H1 (cell line): Measurements from ENCODE around the gene FECH. TPM values are rescaled to one million over a fixed set of nuclear protein-coding genes. Genes with fewer than 3 reads are reported as not detected.

Experiments used
- CTCF ChIA-PET: fragments of 300-600 bp; sonication (Branson Sonifier 250); formaldehyde crosslinking; loops from one replicate; lab custom pipeline; 2021; ENCODE audit not compliant: partially characterized antibody; lab: Charles Lee
- POLR2A ChIA-PET: fragments of 300-600 bp; sonication (Branson Sonifier 250); formaldehyde crosslinking; loops from one replicate; lab custom pipeline; 2021; ENCODE audit warnings: inconsistent platforms; ENCODE audit not compliant: partially characterized antibody; lab: Charles Lee
- DNase-seq, 2 experiments: peaks; one replicate each; pipeline versions ENCODE4 v3.0.0 to v3.0.0-alpha.2; 2010 to 2022; ENCODE audit warnings: low spot score in 2 of 2, low read depth in 1 of 2, mixed read lengths in 1 of 2
- FAIRE-seq: peaks from 2 replicates; lab custom pipeline; 2011; peaks lifted over from hg19 to GRCh38; lab: Jason Lieb, UNC
- H2AFZ ChIP-seq: 2 replicates; pipeline ENCODE4 v1.8.1; 2012; ENCODE audit warnings: low read length, inconsistent platforms
- H2AK5ac ChIP-seq: 2 replicates; pipeline ENCODE4 v1.6.1; 2013; ENCODE audit warnings: low read depth, low read length
- H2BK120ac ChIP-seq: replicated peaks from 2 replicates; pipeline ENCODE3; 2013; ENCODE audit warnings: low read depth, low read length, inconsistent platforms
- H2BK12ac ChIP-seq: 2 replicates; pipeline ENCODE4 v1.6.1; 2013; ENCODE audit warnings: low read depth, low read length
- H2BK15ac ChIP-seq: 2 replicates; pipeline ENCODE4 v1.6.1; 2013; ENCODE audit warnings: low read length
- H2BK20ac ChIP-seq: 2 replicates; pipeline ENCODE4 v1.6.1; 2013; ENCODE audit warnings: low read length
- H2BK5ac ChIP-seq: 2 replicates; pipeline ENCODE4 v1.6.1; 2013; ENCODE audit warnings: low read depth, low read length
- H3K14ac ChIP-seq: 2 replicates; pipeline ENCODE4 v1.6.1; 2013; ENCODE audit warnings: inconsistent platforms; ENCODE audit not compliant: insufficient read length
- H3K18ac ChIP-seq: 2 replicates; pipeline ENCODE4 v1.6.1; 2013; ENCODE audit warnings: low read length; ENCODE audit errors: extremely low read depth
- H3K23ac ChIP-seq: 2 replicates; pipeline ENCODE4 v1.6.1; 2013; ENCODE audit warnings: inconsistent platforms; ENCODE audit not compliant: insufficient read length
- H3K23me2 ChIP-seq: 2 replicates; pipeline ENCODE4 v1.6.1; 2013; ENCODE audit warnings: low read depth, low read length
- H3K27ac ChIP-seq: 2 replicates; pipeline ENCODE4 v1.6.1; 2011; ENCODE audit warnings: low read depth, low read length, inconsistent platforms
- H3K27me3 ChIP-seq, 4 experiments: replicated peaks in 1 of 4; 1 replicate in 1 of 4; 2 replicates in 3 of 4; pipeline versions ENCODE4 v1.6.1 to v1.8.1; 2011 to 2013; ENCODE audit warnings: low read length in 3 of 4, mild to moderate bottlenecking in 3 of 4, inconsistent platforms in 2 of 4, mixed read lengths in 2 of 4, moderate library complexity in 1 of 4; ENCODE audit not compliant: control insufficient read depth in 3 of 4, insufficient read depth in 3 of 4; ENCODE audit errors: extremely low read depth in 1 of 4
- H3K36me3 ChIP-seq, 4 experiments: 2 replicates each; pipeline versions ENCODE4 v1.6.1 to v1.8.1; 2011 to 2013; ENCODE audit warnings: mild to moderate bottlenecking in 4 of 4, low read length in 3 of 4, moderate library complexity in 2 of 4, control low read depth in 1 of 4, inconsistent platforms in 1 of 4; ENCODE audit not compliant: insufficient read depth in 4 of 4, control insufficient read depth in 2 of 4
- H3K4ac ChIP-seq: replicated peaks from 2 replicates; pipeline ENCODE3; 2013; ENCODE audit warnings: low read length, low read depth, mixed read lengths, inconsistent platforms; ENCODE audit not compliant: insufficient read length
- H3K4me1 ChIP-seq, 4 experiments: replicated peaks in 1 of 4; 1 replicate in 1 of 4; 2 replicates in 3 of 4; pipeline versions ENCODE4 v1.6.1 to v1.8.1; 2011 to 2013; ENCODE audit warnings: low read length in 3 of 4, inconsistent platforms in 2 of 4, mixed read lengths in 1 of 4; ENCODE audit not compliant: insufficient read depth in 4 of 4, control insufficient read depth in 3 of 4
- H3K4me2 ChIP-seq, 2 experiments: 2 replicates each; pipeline versions ENCODE4 v1.6.1 to v1.8.1; 2011 to 2013; ENCODE audit warnings: low read depth in 2 of 2, low read length in 2 of 2, control low read depth in 1 of 2, inconsistent platforms in 1 of 2, mild to moderate bottlenecking in 1 of 2; ENCODE audit not compliant: insufficient read depth in 1 of 2
- H3K4me3 ChIP-seq, 4 experiments: fragments of 200-600, 300-600 bp in 1 of 4; sonication (generic), shearing (Covaris generic), sonication (Bioruptor Twin) in 1 of 4; 2 replicates each; pipeline versions ENCODE4 v1.5.1 to v1.8.1; 2011 to 2016; ENCODE audit warnings: low read length in 4 of 4, low read depth in 3 of 4, control low read depth in 2 of 4, inconsistent platforms in 2 of 4, mild to moderate bottlenecking in 2 of 4, mixed read lengths in 1 of 4, moderate library complexity in 1 of 4; ENCODE audit not compliant: insufficient read depth in 2 of 4; ENCODE audit errors: extremely low read depth in 1 of 4
- H3K56ac ChIP-seq: replicated peaks from 2 replicates; pipeline ENCODE3; 2013; ENCODE audit warnings: low read depth, mild to moderate bottlenecking, mixed read lengths, low read length, inconsistent platforms; ENCODE audit not compliant: insufficient read length
- H3K79me1 ChIP-seq: 2 replicates; pipeline ENCODE4 v1.6.1; 2013; ENCODE audit warnings: low read depth, low read length, control low read depth
- H3K79me2 ChIP-seq, 2 experiments: 2 replicates each; pipeline versions ENCODE4 v1.6.1 to v1.8.1; 2012 to 2013; ENCODE audit warnings: low read length in 2 of 2, mild to moderate bottlenecking in 2 of 2, inconsistent platforms in 1 of 2; ENCODE audit not compliant: insufficient read depth in 2 of 2, control insufficient read depth in 1 of 2
- H3K9ac ChIP-seq, 4 experiments: replicated peaks in 1 of 4; 1 replicate in 1 of 4; 2 replicates in 3 of 4; pipeline versions ENCODE4 v1.6.1 to v1.8.1; 2011 to 2013; ENCODE audit warnings: low read depth in 3 of 4, low read length in 3 of 4, control low read depth in 2 of 4, mild to moderate bottlenecking in 2 of 4, moderate library complexity in 2 of 4, inconsistent platforms in 1 of 4; ENCODE audit errors: extremely low read depth in 1 of 4
- H3K9me3 ChIP-seq, 2 experiments: 2 replicates each; pipeline versions ENCODE4 v1.6.1 to v1.8.1; 2012 to 2013; ENCODE audit warnings: mild to moderate bottlenecking in 2 of 2, moderate library complexity in 2 of 2, control low read depth in 1 of 2, inconsistent platforms in 1 of 2, low read depth in 1 of 2, low read length in 1 of 2, mixed read lengths in 1 of 2; ENCODE audit not compliant: insufficient read depth in 2 of 2
- H4K20me1 ChIP-seq, 2 experiments: replicated peaks in 1 of 2; 2 replicates each; pipeline versions ENCODE3 to v1.8.1; 2011 to 2013; ENCODE audit warnings: inconsistent platforms in 2 of 2, low read length in 2 of 2, mild to moderate bottlenecking in 1 of 2; ENCODE audit not compliant: insufficient read depth in 2 of 2, control insufficient read depth in 1 of 2
- H4K5ac ChIP-seq: 2 replicates; pipeline ENCODE4 v1.6.1; 2013; ENCODE audit warnings: low read length, low read depth, mixed read lengths, inconsistent platforms; ENCODE audit not compliant: insufficient read length
- H4K8ac ChIP-seq: 2 replicates; pipeline ENCODE4 v1.8.0; 2013; ENCODE audit warnings: mild to moderate bottlenecking, moderate library complexity, low read length, inconsistent platforms; ENCODE audit not compliant: insufficient read depth; ENCODE audit errors: extremely low read depth
- H4K91ac ChIP-seq: replicated peaks from 2 replicates; pipeline ENCODE3; 2013; ENCODE audit warnings: low read length, mixed read lengths, inconsistent platforms; ENCODE audit not compliant: insufficient read length
- POLR2A ChIP-seq, 2 experiments: IDR thresholded peaks; 1 replicate in 1 of 2; 2 replicates in 1 of 2; pipeline ENCODE4 v1.6.1; 2011; ENCODE audit warnings: low read depth in 2 of 2, low read length in 2 of 2, mild to moderate bottlenecking in 2 of 2; ENCODE audit errors: control extremely low read depth in 1 of 2
- RBBP5 ChIP-seq: IDR thresholded peaks from 2 replicates; pipeline ENCODE4 v1.7.1; 2012; ENCODE audit warnings: low read depth, mild to moderate bottlenecking, inconsistent platforms, low read length, moderate library complexity, borderline replicate concordance
- WGBS, 2 experiments: shearing (Covaris generic) in 1 of 2; methylation state at CpG; one replicate each; pipeline versions ENCODE4 v1.1.6 to v1.1.7; 2013 to 2015; ENCODE audit warnings: low lambda C conversion rate in 2 of 2, mixed read lengths in 2 of 2, inconsistent platforms in 1 of 2, low coverage in 1 of 2, missing lambda C conversion rate in 1 of 2; ENCODE audit not compliant: insufficient replicate concordance in 2 of 2, insufficient coverage in 1 of 2, insufficient read length in 1 of 2; ENCODE audit errors: extremely low coverage in 1 of 2, missing lambda C conversion rate in 1 of 2; 5-methylcytosine and 5-hydroxymethylcytosine counted together
- polyA plus RNA-seq, 7 experiments: library from polyadenylated mRNA; depleted of rRNA in 3 of 7; stranded (reverse) in 5 of 7; unstranded in 2 of 7; fragments of >200 nt in 5 of 7; fragments of 200-250 nt in 2 of 7; gene quantifications; 1 replicate in 5 of 7; 2 replicates in 1 of 7; 4 replicates in 1 of 7; pipeline versions ENCODE4 v1.2.1 to v1.2.3, GENCODE V29; 2011 to 2013; ENCODE audit warnings: missing spikeins in 2 of 7, mixed read lengths in 2 of 7
- total RNA-seq: library from RNA; stranded (reverse); fragmentation: NEBNext Ultra II Directional; extraction: Animal tissue kit (Norgen Biotek cat#: 25700); gene quantifications from 2 replicates; pipeline ENCODE4 v1.2.1, GENCODE V29; 2021

FECH gene
- total and polyA plus RNA-seq, 2 of the 8 experiments (the other 6 are each of a cell fraction or from before 2014, with no cell fraction given), result 13.1 to 26.6 TPM

DNA sequence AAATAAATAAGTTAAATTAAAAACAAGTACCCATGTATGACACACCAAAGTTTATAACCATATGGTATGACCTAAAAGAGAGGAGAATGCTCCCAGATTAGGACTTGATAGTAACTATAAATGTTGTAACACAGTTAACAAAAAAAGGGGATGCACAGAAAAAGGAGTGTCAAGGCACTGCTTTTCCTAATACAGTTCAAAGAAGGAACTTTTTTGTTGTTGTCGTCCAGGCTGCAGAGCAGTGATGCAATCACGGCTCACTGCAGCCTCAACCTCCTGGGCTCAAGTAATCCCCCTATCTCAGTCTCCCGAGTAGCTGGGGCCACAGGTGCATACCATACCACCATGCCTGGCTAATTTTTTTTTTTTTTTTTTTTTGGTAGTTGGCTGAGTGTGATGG is 32.4 kb upstream of the FECH start:
- no peak for TF ChIP-seq RBBP5
- TF ChIP-seq POLR2A (IDR thresholded peaks at IDR 0.05; ENCODE audit: control extremely low read depth in 1 of 2, low read depth in 2 of 2, low read length in 2 of 2), result 0 out of 3 replicates have a peak, but pooled peaks of 1 of the 2 experiments have one; percentile 15
- no peak overlapping the region for H4K8ac ChIP-seq
- no peak overlapping the region for H3K4ac ChIP-seq
- FAIRE-seq (no peak), DNase-seq (no peak)
- peaks cover 0 to 37% of the 10 kb centered on the region in 2 experiments; a peak in 3 of 4 replicates for H3K79me2 ChIP-seq
- no peak overlapping the region for H3K14ac ChIP-seq
- H2BK12ac ChIP-seq, result no peak overlapping the region
- H3K9me3 ChIP-seq, result no peaks in the 10 kb centered on the region
- H2BK20ac ChIP-seq, result no peak overlapping the region
- no peak overlapping the region for H2AK5ac ChIP-seq
- peaks cover 3% of the 10 kb centered on the region; the same call in 1 of the 2 replicates for H3K79me1 ChIP-seq
- H2AFZ ChIP-seq, result no peak overlapping the region
- no peak overlapping the region for H3K23ac ChIP-seq
- WGBS, 2 experiments, result 84% methylated on average over 3 of the region's 3 CpGs; no CpG with 5 or more reads in 1 of the 2 experiments
- ChIA-PET POLR2A (interaction anchor here (0.8 to 4.8 kb wide), 5 partner anchors 10 to 24 kb away, joined by 3 to 20 read pairs (median 4); no protein-coding TSS in a partner anchor), CTCF (no interaction called here)
- H3K36me3 ChIP-seq, result peaks cover 6 to 53% (median 30%) of the 10 kb centered on the region in 4 experiments
- H2BK5ac ChIP-seq, result no peak overlapping the region
- no peaks in the 10 kb centered on the region for H3K27me3 ChIP-seq
- H3K23me2 ChIP-seq, result peaks cover 3% of the 10 kb centered on the region; the same call in 1 of the 2 replicates
- H3K4me2 ChIP-seq, result no peak overlapping the region
- H3K9ac ChIP-seq, result no peak overlapping the region
- no peak overlapping the region for H3K56ac ChIP-seq
- no peak overlapping the region for H3K27ac ChIP-seq
- H2BK15ac ChIP-seq, result no peak overlapping the region
- no peak overlapping the region for H3K4me3 ChIP-seq
- no peak overlapping the region for H4K5ac ChIP-seq
- H2BK120ac ChIP-seq, result no peak overlapping the region
- peaks cover 0 to 4% of the 10 kb centered on the region in 2 experiments for H4K20me1 ChIP-seq
- no peak overlapping the region for H3K18ac ChIP-seq
- H4K91ac ChIP-seq, result no peak overlapping the region
- H3K4me1 ChIP-seq, result peaks cover 0 to 6% (median 2%) of the 10 kb centered on the region in 4 experiments; a peak in 3 of 7 replicates
